ENCODE measurements around the gene TRAPPC12.
"Not testable (repeated sequence)": the region's sequence is repeated elsewhere in the genome, so short reads cannot be mapped to it uniquely, and the experiment has no call there.

Gene TRAPPC12

GRCh38 chr2:3433776-3434400 is 54.4 kb downstream of the TRAPPC12 start:
- no peak for DNase-seq

- DNase-seq: no peak
Measured at GRCh38 chr2:3434654-3435053, 55.2 kb downstream of the TRAPPC12 start.

- DNase-seq: no peak
Measured at GRCh38 chr2:3435445-3435844, 56.0 kb downstream of the TRAPPC12 start.

GRCh38 chr2:3440477-3440876 is 61.0 kb downstream of the TRAPPC12 start:
- no peak for DNase-seq

- no peak for DNase-seq
Measured at GRCh38 chr2:3441465-3441864, 62.0 kb downstream of the TRAPPC12 start.

- DNase-seq: no peak
Measured at GRCh38 chr2:3442185-3442584, 62.7 kb downstream of the TRAPPC12 start.

- no peak for DNase-seq
Measured at GRCh38 chr2:3443083-3443482, 63.6 kb downstream of the TRAPPC12 start.

- no peak for DNase-seq
Measured at GRCh38 chr2:3443506-3444084, 64.1 kb downstream of the TRAPPC12 start.

GRCh38 chr2:3445891-3446290 is 66.4 kb downstream of the TRAPPC12 start:
- DNase-seq: no peak

GRCh38 chr2:3446381-3446780 is 66.9 kb downstream of the TRAPPC12 start:
- no peak for DNase-seq

- not testable (repeated sequence) for DNase-seq
Measured at GRCh38 chr2:3447186-3447585, 67.7 kb downstream of the TRAPPC12 start.

GRCh38 chr2:3447789-3448317 is 68.4 kb downstream of the TRAPPC12 start:
- DNase-seq: no peak

GRCh38 chr2:3448441-3448911 is 69.0 kb downstream of the TRAPPC12 start:
- not testable (repeated sequence) for DNase-seq

GRCh38 chr2:3449086-3449485 is 69.6 kb downstream of the TRAPPC12 start:
- no peak for DNase-seq

- no peak for DNase-seq
Measured at GRCh38 chr2:3449936-3450335, 70.4 kb downstream of the TRAPPC12 start.

- DNase-seq: no peak
Measured at GRCh38 chr2:3450385-3451010, 71.0 kb downstream of the TRAPPC12 start.

- no peak for DNase-seq
Measured at GRCh38 chr2:3451169-3451568, 71.7 kb downstream of the TRAPPC12 start.

GRCh38 chr2:3451926-3452671 is 72.6 kb downstream of the TRAPPC12 start:
- no peak for DNase-seq

GRCh38 chr2:3453190-3453999 is 73.9 kb downstream of the TRAPPC12 start:
- no peak for DNase-seq

GRCh38 chr2:3454005-3454404 is 74.5 kb downstream of the TRAPPC12 start:
- not testable (repeated sequence) for DNase-seq

- DNase-seq: no peak
Measured at GRCh38 chr2:3454802-3455201, 75.3 kb downstream of the TRAPPC12 start.

GRCh38 chr2:3456125-3456524 is 76.6 kb downstream of the TRAPPC12 start:
- DNase-seq: no peak

All from activated CD4-positive, alpha-beta T cell treated with anti-CD3 and anti-CD28 coated beads, Interleukin-2, amount 50 U/mL, for 4 hours (primary cell).